ENCODE data around the gene OTOF.

The OTOF gene

DNA sequence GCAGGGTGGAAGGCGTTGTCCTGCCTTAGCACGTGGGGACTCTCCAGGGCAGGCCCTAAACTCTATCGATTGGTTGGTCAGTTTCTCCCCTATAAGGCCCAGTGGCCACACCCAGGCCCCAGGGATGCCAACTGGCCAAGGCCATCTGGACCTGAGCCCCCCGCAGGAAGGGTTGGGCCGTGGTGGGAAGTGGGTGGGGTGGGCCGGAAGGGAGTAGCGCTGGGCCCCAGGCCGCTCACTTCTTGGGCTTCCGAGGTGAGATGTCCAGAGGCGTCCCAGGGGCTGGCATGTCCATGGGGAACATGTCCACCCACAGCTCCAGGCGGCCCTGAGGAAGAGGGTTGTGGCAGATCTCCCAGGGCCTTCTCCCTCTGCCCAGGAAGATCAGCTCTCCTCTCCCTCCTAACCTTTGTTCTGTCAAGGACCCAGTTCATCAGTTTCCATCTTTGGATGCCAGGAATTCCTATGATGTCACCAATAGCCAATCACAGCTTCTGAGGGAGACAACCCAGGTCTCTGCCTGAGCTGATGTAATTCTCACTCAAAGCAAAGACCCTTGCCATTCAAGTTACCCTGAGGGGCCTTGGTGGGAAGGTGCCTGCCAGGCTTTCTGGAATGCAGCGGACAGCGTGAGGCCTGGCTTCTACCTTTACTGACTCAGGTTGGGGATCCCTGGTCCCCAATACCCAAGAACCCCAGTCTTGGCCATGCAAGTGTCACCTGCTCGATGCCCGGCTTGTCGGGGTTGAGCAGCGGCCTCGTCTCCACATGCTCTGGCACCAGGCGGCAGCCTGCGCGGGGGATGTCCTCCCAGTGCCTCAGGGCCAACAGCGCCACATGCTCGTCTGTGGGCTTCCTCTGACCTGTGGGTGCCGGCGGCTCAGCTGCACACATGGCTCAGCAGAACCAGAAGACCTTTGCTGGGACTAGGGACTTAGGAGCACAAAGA is 14.4 kb downstream of the OTOF start:
- DNase-seq, result no peak

DNA sequence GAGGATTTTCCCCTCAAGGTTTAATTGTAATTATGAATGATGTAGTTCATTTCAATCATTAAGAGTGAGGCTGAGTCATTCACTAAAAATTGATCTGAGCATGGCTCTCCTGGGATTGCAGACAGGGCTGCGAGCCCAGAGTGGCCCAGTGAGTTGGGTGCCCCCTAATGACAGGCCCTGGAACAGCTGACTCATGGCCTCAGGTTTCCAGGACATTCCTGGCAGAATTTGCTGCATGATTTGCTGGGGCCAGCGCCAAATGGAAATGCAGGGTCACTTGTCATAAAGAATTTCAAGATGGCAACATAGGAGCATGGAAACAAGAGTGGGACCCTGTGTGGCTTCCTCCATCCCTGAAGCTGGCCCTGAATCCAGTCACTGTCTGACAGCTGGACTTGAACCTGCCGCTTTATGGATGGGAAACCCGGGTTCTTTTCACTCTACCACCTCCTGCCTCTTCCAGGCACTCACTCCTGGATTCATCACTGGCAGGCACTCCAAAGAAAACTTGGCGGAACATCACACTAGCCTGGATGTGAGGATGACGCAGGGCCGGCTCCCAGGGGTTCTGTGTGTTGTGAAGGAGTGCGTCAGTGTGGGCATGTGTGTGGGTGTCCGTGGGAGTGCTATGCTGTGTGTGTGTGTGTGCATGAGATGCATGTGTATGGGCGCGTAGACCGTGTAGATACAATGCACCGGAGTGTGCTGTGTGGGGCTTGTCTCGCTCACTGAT is 15.2 kb downstream of the OTOF start:
- no peak for DNase-seq

DNA sequence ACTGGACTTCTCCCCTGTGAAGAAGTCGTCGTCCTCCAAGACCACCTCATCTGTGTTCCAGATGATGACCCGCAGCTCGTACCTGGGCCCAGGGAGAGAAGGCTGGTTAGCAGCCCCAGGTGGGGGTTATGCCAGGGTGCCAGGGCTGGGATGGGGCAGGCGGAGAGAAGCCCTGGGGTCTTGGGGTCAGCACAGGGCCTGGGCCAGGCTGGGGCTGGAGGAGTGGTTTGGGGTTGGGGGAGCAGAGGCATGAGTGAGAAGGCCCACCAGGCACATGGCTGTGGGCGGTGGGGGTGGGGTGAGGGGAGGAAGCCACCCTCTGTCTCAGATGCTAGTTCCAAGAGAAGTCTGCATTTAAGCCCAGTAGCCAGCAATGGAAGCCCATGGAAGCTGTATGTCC is 15.8 kb downstream of the OTOF start:
- DNase-seq, result no peak

DNA sequence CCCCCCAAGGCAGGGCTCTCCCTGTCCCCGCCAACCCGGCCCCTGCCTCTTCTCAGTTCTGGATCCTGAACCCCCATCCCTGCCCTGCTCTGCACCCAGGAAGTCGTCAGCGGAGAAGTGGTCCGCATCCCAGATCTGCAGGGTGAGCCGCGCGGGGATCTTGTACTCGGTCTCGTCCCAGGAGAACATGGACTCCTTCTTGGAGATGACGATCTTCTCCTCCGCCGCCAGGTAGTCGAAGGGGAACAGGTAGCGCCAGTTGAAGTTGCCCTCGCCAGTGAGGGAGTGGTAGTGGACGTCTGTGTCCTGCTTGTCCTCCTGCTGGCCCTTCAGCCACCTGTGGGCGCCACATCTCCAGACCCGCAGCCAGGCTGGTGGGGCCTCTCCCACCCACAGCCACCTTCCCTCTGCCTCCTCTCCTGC is 16.3 kb downstream of the OTOF start:
- DNase-seq, result no peak

- DNase-seq, result no peak
Observed at GRCh38 chr2:26460613-26461031, 17.3 kb downstream of the OTOF start.

DNA sequence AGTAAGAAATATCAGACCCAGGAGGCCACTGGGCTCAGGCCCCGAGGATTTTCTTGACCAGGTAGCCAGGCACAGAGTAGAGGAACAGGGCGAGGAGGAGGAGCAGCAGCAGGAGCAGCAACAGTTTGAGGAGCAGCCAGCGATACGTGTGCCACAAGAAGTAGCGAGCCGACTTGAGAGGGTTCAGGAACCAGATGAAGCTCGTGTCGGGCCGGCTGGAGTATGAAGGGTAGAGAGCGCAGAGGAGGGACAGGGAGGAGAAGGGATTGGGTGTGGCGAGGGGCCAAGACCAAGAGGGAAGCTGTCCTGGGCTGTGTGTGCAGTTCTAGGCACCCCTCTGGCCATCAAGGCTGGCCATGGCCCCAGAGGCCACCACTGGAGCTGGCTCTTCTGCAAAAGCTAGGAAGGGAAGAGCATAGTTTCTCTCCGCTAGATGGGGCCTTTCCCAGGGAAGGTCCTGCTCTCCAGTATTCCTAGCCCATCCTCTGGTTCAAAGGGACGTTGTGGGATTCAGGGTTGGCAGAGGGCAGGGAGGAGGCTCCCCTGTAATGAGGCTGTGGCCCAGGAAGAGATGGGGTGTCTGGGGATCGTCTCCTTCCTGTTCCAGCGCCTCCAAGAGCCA is 17.8 kb downstream of the OTOF start:
- DNase-seq, result no peak

DNA sequence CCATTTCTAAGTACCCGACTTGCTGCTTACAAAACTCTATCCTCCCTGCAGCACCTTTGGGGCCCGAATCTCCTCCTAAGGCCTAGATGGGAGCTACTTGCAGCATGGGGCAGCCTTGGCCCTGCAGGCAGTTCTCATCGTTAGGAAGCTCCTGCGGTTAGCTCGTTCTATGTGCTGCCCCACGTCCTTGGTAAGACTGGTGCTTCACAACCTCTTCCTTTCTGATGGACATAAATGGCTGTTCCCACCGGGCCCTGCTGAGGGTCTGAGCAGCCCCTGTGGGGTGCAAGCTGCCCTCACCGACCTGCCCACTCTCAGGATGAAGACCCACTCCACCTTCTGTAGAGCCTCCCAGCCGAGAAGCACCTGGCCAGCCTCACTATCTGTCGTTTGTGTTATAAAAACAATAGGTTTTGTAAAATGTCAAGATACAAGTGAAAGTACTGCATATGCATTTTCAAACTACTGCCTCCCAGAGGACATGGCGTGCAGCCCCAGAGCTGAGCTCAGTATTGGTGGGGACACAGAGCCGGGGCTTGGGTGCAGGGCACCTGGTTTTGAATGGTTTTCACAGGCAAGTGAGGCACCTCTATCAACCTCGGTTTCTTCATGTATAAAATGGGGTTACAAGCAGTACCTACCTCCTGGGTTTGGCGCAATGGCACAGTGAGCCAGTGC is 19.4 kb downstream of the OTOF start:
- no peak for DNase-seq

- no peak for DNase-seq
Observed at GRCh38 chr2:26457695-26458364, 20.1 kb downstream of the OTOF start.

GRCh38 chr2:26457251-26457666 is 20.7 kb downstream of the OTOF start:
- DNase-seq, result no peak

DNA sequence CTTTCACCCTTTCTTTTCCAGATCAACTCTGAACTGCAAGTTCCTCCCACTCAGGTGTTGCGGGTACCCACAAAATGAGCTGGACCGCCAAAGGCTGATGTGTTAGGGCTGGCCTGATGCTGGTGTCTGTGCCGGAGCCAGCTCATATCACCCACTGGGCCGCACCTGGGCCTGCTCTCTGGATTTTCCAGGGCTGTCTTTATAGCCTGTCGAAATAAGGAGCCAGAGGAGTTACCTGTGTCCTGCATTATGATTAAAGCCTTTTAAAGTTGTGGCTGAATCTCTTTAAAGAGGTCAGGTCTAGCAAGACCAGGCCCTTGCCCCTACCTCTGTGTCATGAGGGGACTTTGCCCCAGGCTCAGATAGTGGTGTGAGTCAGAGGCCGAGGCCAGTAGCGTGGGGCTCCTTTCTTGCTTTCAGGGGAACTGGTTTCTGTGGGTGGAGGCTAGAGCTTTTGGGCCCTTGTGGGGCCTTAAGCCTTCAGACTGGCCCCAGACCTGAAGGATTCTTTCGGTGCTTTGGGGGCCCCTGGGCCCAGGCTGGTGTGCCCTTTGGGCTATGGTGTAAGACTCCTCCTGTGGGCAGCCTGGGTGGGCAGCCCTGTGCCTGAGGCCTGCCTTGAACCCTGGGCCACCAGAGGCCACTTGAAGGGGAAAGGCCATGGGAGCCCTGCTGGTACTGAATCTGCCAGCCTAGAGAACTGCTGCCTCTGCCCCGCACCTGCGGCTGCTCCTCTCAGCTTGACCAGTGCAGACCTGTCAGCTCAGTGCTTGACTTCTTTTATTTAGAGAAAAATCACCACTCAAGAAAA is 21.3 kb downstream of the OTOF start:
- DNase-seq, result no peak

DNA sequence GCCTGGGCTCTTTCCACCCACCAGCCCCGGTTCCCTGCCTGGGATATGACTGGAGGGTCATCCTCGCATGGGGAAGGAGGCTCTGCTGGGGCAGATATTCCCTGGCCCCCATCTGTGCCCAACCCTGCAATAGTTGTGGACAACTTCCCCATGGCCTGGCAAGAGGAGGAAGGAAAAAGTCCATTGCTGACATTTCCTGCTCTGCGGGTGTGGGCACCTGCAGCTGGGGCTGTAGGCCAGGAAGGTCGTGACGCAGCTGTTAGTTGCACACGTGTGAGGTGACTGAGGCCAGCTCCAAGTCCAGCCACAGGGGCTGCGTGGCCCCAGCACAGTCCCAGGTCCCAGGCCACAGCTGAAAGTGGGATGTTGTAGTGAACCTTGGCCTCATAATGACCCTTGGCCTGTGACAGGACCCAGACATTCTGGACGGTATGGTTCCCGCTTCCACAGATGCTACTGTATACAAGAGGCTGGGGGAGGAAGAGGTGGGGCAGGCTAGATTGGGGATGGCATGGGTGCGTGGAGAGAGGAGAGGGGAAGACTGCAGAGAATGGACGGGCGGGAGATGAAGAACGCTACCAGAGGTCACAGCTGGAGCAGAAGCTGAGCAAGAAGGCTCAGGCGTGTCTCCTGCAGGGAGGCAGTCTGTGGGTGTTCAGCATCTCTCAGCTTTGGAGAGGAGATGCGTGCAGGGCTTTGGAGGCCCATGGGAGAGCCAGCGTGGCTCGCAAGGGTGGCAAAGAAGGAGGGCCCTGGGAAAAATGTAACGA is 22.1 kb downstream of the OTOF start:
- DNase-seq, result no peak

DNA sequence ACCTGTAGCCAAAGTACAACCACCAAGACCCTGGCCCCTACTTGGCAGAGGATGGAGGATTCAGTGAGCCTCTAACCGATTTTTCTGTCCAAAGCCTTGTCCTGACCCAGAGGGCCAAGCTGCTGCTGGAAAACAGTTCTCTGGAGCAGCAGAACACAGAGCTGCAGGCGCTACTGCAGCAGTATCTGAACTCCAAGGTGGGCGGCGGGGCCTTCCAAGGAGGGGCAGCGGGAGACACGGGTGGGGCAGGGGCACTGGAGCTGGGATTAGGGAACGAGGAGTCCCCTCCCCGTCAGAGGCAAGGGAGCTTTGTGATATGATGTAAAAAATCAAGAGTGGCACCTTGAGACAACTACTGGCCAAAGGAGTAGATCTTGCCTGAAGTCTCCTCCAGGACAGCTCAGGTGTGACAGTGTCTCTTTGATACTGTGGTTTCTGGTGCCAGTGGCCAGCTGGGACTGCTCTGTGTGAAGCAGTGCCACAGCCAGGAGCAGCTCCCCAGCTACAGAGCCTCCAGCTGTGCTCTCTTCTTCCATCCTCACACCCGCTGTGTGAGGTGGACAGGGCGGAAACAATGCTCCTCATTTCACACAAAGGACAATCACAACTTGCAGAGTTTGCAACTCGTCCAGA is 22.8 kb downstream of the OTOF start:
- DNase-seq, result no peak

DNA sequence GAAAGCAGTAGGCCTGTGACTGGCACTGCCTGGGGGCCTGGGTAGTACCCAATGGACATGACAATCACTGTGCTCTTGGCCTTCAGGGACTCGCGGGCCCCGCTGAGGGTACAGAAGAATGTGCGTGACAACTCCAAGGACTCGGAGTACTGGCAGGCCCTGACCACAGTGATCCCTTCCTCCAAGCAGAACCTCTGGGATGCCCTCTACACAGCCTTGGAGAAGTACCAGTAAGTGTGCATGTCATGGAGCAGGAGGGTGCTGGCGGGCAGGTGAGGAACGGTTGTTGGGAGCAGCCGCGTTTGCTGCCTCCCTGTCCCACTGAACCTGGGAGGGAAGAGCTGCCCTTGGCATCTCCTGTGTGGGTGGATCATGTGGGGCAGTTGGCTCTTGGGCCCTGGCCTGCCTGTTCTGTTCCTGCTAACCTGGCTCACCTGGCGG is 23.3 kb downstream of the OTOF start:
- no peak for DNase-seq

DNA sequence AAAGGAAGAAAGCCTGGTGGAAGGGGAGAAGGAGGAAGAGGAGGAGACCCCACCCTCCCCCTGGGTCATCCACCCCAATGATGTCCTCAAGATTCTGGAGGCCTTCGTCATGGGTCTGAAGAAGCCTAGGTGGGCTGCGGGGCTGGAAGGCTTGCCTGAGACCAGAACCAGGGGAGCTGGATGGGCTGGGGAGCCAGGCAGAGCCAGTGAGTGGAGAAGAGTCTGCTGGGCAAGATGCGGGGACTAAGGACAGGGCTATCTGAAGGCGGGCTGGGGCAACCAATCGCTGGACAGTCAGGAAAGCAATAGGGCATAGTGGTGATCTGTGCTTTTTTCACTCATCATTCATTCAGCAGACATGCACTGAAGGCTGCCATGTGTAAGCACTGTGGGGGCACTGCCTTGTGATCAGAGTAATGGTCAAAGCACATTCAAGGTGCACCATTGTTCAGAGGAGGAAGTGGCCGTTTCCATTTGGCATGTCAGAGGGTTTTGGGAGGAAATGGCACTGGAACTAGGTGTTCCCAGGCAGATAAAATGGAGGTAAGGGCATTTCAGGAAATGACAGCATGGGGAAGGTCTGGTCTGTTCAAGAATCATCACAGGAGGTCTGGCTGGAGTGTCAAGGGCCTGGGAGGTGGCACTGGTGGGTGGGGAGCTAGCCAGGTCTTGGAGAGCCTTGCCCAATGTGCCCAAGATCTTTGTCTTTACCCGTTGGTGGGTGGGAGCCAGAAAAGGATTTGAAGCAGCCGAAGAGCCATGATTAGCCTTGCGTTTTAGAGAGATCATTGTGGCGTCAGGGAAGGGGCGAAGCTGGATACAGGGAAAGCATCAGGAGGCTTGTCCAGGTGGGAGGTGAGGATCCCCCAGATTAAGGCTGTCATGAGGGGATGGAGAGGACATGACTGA is 24.2 kb downstream of the OTOF start:
- no peak for DNase-seq

DNA sequence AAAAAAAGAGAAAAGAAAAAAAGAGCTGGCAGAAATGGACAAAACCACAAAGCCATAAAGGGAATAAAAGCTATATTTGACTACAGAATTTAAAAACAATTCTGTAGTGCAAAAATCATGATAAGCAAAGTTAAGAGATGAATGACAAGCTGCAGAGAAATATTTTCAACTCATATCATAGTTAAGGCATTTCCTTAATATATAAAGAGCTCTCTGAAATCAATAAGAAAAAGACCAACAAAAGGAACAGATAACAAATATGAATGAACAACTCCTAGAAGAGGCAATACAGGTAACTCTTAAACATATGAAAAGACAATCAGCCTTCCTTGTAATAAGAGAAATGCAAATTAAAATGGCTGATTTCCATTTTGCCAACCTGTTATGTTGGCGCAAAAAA is 26.2 kb downstream of the OTOF start:
- DNase-seq, result no peak

GRCh38 chr2:26450031-26450635 is 27.8 kb downstream of the OTOF start:
- DNase-seq, result no peak

- no peak for DNase-seq
Observed at GRCh38 chr2:26449278-26450030, 28.5 kb downstream of the OTOF start.

DNA sequence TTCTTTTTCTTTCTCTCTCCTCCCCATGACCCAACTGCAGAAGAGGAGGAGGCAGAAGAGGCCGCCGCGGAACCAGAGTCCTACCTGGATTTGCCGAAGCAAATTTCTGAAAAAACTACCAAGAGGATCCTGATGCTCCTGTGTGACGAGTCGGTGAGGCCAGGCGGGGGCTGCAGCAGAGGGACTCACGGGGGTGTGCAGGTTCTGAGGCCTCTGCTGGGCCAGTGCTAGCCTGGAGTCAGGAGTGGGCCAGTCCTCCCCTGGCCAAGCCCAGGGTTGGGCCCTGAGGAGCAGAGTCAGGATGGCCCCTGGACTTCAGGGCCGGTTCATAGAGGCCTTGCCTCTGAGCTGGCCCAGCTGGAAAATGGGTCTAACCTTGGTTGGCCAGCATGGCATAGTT is 29.3 kb downstream of the OTOF start:
- no peak for DNase-seq
